Erythroblast (primary cell): ENCODE measurements around the gene FARP1.

Source experiments
- DNase-seq, 2 experiments: peaks; one replicate each; lab custom pipeline; 2025; lab: John Stamatoyannopoulos, UW
- GATA1 ChIP-seq: IDR thresholded peaks from 2 replicates; pipeline ENCODE4 v1.6.1; 2011; ENCODE audit warnings: low read depth, mild to moderate bottlenecking, control low read depth, low read length, moderate library complexity
- POLR2A ChIP-seq: IDR thresholded peaks from 2 replicates; pipeline ENCODE4 v1.6.1; 2011; ENCODE audit warnings: mild to moderate bottlenecking, low read length

The FARP1 gene

DNA sequence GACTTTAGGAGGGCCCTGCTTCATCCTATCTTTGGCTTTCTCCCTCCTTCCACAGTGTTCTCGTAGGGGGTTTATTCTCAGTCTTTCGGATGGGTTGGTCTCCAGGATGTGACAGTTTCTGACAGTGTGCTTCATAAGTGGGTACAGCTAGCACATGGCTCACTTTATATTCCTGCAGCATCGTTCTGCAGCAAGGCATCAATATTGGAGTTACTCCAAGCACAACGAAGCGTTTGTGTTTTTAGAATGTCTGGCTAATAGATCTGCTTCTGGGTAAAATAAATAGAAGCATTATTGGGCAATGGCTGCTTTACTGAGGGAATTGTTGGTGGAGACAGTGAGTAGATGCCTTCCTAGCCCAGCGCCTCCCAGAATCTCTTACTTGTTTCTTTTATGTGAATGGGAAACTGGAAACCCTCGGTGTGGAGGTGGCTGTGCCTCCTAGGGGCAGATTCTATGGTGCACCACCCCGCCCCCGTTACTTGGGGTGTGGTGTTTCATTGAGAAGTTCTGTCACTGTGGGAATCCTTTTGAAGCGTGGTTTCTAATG is 2.0 kb downstream of the FARP1 start:
- DNase-seq, result no peak
- TF ChIP-seq POLR2A (no peak), GATA1 (no peak)

DNA sequence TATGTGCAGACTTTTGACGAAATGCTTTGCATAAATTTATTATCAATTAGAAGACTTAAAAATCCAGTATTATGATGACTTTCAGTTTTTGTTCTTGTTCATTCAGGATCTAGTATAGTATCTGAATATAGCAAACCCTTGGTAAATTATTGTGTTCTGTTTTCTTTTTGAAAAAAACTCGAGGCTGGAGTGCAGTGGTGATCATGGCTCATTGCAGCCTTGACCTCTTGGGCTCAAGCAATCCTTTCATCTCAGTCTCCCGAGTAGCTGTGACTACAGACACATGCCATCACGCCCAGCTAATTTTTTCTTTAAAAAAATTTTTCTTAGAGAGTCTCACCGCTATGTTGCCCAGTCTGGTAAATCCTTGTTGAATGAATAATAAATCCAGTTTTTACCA is 4.6 kb downstream of the FARP1 start:
- TF ChIP-seq POLR2A, result no peak
- TF ChIP-seq GATA1, result no peak
- no peak for DNase-seq

DNA sequence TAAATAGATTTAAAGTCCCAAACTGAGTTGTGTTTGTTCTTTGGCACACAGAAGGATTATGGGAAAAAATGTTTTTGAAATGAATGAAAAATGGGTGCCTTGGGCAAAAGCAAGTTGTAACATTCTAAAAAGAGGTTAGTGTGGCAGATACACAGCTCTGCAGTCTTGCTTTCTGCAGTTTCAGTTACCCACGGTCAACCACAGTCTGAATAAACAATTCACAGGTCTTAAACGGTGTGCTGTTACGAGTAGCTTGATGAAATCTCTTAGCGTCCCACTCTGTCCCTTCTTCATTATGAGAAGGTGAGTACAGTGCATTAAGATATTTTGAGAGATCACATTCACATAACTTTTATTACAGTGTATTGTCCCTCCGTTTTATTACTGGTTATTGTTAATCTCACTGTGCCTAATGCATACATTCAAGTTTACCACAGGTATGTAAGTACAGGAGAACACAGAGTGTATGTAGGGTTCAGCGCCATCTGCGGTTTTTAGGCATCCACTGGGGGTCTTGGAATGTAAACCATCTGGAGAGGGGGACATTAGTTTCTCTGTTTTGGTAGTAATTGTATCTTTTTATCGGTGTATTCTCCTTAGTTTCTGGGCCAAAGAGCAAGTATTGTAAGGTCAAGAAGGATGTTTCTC is 8.1 kb downstream of the FARP1 start:
- TF ChIP-seq POLR2A (no peak), GATA1 (no peak)
- no peak for DNase-seq

DNA sequence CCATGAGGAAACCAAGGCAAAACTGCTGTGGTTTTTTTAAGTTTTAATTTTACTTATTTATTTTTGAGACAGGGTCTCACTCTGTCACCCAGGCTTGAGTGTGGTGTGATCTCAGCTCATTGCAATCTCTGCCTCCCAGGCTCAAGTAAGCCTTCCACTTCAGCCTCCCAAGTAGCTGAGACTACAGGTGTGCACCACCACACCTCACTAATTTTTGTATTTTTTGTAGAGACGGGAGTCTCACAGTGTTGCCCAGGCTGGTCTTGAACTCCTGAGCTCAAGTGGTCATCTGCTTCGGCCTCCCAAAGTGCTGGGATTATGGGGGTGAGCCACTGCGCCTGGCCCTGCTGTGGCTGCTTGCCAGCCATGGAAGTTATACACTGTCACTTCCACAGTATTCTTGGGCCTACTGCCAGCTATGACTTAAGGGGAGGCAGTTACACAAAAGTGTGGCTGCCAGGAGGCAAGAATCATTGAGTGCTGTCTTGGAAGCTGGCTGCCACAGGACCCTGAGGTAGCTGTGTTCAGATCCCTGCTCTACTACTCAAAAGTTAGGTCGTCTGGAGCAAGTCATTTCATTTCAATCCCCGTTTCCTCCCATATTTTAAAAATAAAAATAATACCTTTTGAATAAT is 12.7 kb downstream of the FARP1 start:
- DNase-seq, result no peak
- no peak for TF ChIP-seq GATA1
- no peak for TF ChIP-seq POLR2A

DNA sequence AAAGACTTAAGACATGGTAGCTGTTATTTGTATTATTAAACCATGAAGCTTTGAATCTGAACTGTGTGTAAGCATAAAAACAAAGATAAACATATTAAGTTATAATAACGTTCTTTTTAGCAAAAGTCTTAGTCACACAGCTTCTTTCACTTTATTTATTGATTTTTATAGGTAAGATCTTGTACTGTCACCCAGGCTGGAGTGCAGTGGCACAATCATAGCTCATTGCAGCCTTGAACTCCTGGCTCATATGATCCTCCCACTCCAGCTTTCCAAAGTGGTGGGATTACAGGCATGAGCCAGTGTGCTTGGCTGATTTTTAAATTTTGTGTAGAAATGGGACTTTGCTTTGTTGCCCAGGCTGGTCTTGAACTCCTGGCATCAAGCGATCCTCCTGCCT is 13.4 kb downstream of the FARP1 start:
- TF ChIP-seq GATA1, result no peak
- no peak for TF ChIP-seq POLR2A
- no peak for DNase-seq

DNA sequence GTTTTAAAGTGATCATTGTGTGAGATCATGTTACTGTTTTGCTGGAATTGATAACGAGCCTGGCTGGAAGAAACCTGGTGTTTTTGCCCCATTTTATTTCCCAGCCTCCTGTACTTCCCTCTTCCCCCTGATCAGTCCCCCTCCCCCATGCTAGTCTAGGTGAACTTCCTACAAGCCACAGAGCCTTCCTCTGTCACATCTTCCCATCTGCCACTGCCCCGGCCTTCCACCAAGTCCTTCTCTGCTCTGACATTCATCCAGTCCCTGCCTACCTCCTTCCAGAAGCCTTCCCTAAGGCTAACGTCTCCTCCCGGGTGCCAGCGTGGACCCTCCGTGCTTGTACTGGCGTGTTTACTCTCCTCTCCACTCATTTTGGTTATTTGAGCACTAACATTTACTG is 14.3 kb downstream of the FARP1 start:
- TF ChIP-seq POLR2A (no peak), GATA1 (no peak)

DNA sequence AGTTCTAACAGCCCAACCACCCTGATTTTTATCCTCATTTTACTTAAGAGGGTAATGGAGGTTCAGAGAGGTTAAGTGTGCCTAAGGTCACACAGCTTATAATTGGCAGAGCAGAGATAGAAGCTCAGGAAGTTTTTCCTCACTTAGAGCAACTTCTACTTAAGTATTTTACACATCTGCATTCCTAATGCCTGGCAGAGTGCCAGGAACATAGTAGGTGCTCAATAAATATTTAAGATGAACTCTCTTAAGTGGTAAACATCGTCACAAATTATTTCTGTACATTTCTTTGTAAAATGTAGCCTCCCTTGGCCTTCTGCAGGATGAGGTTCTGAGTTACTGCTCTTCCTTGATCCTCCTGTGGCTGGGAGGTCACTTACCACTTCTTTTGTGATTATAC is 14.7 kb downstream of the FARP1 start:
- no peak for DNase-seq
- TF ChIP-seq POLR2A (no peak), GATA1 (no peak)

More for the DNA sequence above, 14.3 kb downstream of the FARP1 start:
- no peak for DNase-seq

DNA sequence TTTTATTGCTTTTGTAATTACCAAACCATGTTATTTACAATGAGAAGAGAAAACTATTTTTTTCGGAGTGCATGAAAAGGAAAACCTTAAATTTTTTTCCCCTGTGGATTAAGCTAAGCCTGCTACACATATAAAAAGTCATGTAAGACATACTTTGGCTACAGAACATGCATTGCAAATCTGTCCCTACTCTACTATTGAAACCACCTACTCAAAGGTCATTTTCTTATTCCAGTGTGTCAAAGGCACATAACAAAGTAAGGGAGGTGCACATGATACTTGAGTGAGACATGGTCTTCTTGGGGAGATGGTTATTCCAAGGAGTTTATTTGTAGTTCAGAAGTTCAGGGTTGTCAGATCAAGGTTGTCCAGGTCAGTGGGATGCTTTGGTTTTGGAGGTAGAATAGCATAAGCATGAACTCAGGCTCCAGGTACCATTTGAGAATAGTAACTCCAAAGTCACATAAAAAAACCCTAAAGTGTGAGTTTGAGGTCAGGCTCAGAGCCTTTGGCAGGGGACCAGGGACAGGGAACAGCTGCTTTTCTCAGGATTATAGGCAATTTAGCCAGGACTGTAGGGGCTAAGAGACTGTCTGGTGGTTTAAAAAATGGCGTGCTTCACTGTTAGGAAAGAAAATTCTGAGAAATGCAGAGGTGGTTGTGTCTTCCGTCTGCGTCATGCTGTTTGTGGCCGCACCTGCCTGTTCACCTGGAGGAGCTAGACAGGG is 15.4 kb downstream of the FARP1 start:
- no peak for DNase-seq
- TF ChIP-seq POLR2A, result no peak
- TF ChIP-seq GATA1, result no peak

DNA sequence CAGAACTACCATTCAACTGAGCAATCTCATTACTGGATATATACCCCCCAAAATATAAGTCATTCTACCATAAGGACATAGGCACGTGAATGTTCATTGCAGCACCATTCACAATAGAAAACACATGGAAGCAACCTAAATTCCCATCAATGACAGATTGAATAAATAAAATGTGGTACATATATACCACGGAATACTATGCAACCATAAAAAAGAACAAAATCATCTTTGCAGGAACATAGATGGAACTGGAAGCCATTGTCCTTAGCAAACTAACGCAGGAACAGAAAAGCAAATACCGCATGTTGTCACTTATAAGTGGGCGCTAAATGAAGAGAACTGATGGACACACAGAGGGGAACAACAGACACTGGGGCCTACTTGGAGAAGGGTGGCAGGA is 20.0 kb downstream of the FARP1 start:
- no peak for DNase-seq
- TF ChIP-seq GATA1 (no peak), POLR2A (no peak)

DNA sequence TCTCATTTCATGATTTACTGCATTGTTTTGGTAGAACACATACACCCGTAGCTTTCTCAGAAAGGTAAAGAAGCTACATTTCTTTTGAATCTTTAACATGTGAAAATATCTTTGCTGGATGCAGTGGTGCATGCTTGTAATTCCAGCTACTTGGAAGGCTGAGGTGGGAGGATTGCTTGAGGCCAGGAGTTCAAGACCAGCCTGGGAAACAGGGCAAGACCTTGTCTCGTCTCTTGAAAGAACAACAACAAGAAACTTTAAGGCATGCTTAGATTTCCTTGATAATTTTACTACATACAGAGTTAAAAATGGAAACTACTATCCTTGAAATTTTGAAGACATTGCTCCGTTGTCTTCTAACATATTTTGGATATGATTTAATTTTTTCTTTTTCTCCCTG is 26.4 kb downstream of the FARP1 start:
- no peak for DNase-seq
- TF ChIP-seq POLR2A (no peak), GATA1 (no peak)

DNA sequence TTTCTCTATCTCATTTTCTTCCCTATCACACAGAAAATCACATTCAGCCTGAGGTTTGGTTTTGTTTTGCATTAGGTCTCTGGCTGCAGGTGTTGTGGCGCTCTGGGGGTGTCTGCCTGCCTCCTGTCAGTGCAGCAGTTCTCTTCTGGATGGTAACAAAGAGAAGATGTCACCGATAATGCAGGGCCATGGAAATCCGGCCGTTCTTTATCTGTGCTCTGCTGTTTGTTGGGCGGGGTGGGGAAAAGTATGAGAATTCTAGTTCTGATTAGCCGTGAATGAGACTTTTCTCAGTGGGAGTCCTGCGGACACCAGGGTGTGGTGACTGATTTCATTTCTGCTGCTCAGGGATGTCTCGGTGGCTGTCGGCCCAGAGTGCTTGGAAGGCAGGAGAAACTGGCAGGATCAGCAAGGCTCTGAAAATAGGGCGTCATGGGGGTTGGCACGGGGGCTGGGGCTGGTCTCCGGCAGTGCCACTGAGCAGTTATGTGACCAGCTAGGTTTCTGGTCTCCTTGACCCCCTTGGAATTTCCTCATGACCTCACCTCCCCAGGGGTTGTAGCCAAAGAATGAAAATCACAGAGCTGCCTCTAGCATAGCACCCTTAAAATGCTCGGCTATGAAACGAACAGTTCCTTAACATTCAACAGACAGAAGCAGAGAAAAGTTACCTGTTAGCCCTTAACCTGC is 29.2 kb downstream of the FARP1 start:
- TF ChIP-seq POLR2A, result no peak
- no peak for TF ChIP-seq GATA1

DNA sequence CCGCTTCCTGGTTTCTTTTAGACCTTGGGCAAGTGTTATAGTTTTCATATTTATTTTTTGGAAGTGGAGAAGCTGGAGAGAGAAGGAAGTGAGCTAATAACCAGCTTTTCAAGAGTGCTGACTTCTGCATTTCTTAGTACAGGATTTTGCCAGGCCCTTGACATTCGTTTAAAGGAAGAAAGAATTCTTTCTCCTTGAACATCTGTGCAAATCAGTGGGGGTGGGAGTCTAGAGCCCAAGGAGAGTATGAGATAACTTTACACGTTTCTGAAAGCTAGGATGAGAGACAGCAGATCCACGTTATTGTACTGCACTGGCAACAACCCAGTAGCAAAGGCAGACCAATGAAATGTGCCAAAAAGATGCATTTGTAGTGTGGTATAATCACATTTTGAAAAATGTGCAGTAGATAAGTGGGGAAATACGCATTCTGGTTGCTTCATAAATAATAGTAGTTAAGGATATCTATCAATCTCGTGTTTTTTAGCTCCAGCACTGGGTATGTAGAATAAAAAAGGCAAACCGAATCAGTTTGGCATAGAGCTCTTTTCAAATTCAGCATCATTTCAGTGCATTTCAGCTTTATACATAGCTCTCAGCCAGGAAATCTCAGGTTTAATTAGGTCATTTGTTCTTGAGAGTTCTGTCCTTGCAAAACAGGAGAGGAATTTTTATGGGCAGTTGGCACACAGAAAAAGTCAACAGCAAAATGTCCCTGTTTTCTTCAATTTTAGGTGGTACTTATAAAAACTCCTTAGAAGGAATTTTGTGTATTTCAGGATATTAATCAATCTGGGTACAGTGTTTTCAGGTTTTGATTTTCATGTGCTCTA is 29.9 kb downstream of the FARP1 start:
- TF ChIP-seq GATA1 (no peak), POLR2A (no peak)
- no peak for DNase-seq

More for the DNA sequence above, 29.2 kb downstream of the FARP1 start:
- DNase-seq, result no peak

DNA sequence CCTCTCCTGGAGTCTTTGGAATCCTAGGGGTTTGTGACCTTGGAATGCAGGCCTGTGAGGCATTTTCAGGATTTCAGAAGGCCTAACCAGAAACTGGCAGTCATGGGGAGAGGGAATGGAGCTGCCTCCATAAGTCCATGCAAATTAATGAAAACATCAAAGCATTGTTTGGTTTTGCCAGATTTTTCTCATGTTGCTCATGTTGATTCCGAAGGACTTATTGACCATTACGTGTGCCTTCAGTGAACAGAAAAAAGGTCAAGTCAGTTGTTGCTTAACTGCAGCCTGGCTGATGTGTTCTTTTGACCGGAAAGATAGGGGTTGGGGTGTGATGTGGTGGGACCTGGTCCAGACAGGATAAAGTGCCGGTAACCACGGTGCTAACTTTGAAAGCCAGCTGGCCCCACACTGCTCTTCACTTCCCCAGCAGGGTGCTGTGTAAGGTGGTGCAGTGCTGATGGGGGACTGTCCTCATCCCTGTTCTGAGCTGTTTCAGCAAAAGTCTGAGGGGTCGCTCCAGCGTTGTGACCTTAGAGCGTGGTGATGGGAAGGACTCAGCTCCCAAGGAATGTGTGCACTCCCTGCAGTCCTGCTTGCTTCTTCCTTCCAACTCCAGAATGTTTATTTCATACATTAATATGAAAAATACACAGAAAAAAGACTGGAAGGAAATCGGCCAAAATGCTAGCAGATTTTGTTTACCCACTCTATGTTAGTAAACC is 30.7 kb downstream of the FARP1 start:
- DNase-seq, result no peak
- TF ChIP-seq GATA1 (no peak), POLR2A (no peak)
